C4-2B (cell line): ENCODE measurements around the gene HMGXB4.

ENCODE experiments used
- ZFX ChIP-seq: fragments of 450-650 bp; IDR thresholded peaks from 2 replicates; pipeline ENCODE4 v1.6.1; 2017
- TF ChIP-seq, protein P1 (sequence below): fragments of 450-650 bp; conservative IDR thresholded peaks from 2 replicates; pipeline ENCODE4 v1.5.1; 2017; ENCODE audit warnings: mild to moderate bottlenecking

- TF ChIP-seq, protein P1, sequence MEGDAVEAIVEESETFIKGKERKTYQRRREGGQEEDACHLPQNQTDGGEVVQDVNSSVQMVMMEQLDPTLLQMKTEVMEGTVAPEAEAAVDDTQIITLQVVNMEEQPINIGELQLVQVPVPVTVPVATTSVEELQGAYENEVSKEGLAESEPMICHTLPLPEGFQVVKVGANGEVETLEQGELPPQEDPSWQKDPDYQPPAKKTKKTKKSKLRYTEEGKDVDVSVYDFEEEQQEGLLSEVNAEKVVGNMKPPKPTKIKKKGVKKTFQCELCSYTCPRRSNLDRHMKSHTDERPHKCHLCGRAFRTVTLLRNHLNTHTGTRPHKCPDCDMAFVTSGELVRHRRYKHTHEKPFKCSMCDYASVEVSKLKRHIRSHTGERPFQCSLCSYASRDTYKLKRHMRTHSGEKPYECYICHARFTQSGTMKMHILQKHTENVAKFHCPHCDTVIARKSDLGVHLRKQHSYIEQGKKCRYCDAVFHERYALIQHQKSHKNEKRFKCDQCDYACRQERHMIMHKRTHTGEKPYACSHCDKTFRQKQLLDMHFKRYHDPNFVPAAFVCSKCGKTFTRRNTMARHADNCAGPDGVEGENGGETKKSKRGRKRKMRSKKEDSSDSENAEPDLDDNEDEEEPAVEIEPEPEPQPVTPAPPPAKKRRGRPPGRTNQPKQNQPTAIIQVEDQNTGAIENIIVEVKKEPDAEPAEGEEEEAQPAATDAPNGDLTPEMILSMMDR, result no peak
- TF ChIP-seq ZFX, result no peak
Observed at GRCh38 chr22:35215993-35216392, 41.3 kb upstream of the HMGXB4 start.
